H1 (cell line): ENCODE data around the gene PRKAB1. TPM values are rescaled to one million over a fixed set of nuclear protein-coding genes. Genes with fewer than 3 reads are reported as not detected.

ENCODE experiments used
- CTCF ChIA-PET: fragments of 300-600 bp; sonication (Branson Sonifier 250); formaldehyde crosslinking; loops from one replicate; lab custom pipeline; 2021; ENCODE audit not compliant: partially characterized antibody; lab: Charles Lee
- POLR2A ChIA-PET: fragments of 300-600 bp; sonication (Branson Sonifier 250); formaldehyde crosslinking; loops from one replicate; lab custom pipeline; 2021; ENCODE audit warnings: inconsistent platforms; ENCODE audit not compliant: partially characterized antibody; lab: Charles Lee
- DNase-seq, 2 experiments: peaks; one replicate each; pipeline versions ENCODE4 v3.0.0 to v3.0.0-alpha.2; 2010 to 2022; ENCODE audit warnings: low spot score in 2 of 2, low read depth in 1 of 2, mixed read lengths in 1 of 2
- FAIRE-seq: peaks from 2 replicates; lab custom pipeline; 2011; peaks lifted over from hg19 to GRCh38; lab: Jason Lieb, UNC
- H2AFZ ChIP-seq: 2 replicates; pipeline ENCODE4 v1.8.1; 2012; ENCODE audit warnings: low read length, inconsistent platforms
- H2AK5ac ChIP-seq: 2 replicates; pipeline ENCODE4 v1.6.1; 2013; ENCODE audit warnings: low read depth, low read length
- H2BK120ac ChIP-seq: replicated peaks from 2 replicates; pipeline ENCODE3; 2013; ENCODE audit warnings: low read depth, low read length, inconsistent platforms
- H2BK12ac ChIP-seq: 2 replicates; pipeline ENCODE4 v1.6.1; 2013; ENCODE audit warnings: low read depth, low read length
- H2BK15ac ChIP-seq: 2 replicates; pipeline ENCODE4 v1.6.1; 2013; ENCODE audit warnings: low read length
- H2BK20ac ChIP-seq: 2 replicates; pipeline ENCODE4 v1.6.1; 2013; ENCODE audit warnings: low read length
- H2BK5ac ChIP-seq: 2 replicates; pipeline ENCODE4 v1.6.1; 2013; ENCODE audit warnings: low read depth, low read length
- H3K14ac ChIP-seq: 2 replicates; pipeline ENCODE4 v1.6.1; 2013; ENCODE audit warnings: inconsistent platforms; ENCODE audit not compliant: insufficient read length
- H3K18ac ChIP-seq: 2 replicates; pipeline ENCODE4 v1.6.1; 2013; ENCODE audit warnings: low read length; ENCODE audit errors: extremely low read depth
- H3K23ac ChIP-seq: 2 replicates; pipeline ENCODE4 v1.6.1; 2013; ENCODE audit warnings: inconsistent platforms; ENCODE audit not compliant: insufficient read length
- H3K23me2 ChIP-seq: 2 replicates; pipeline ENCODE4 v1.6.1; 2013; ENCODE audit warnings: low read depth, low read length
- H3K27ac ChIP-seq: 2 replicates; pipeline ENCODE4 v1.6.1; 2011; ENCODE audit warnings: low read depth, low read length, inconsistent platforms
- H3K27me3 ChIP-seq, 4 experiments: replicated peaks in 1 of 4; 1 replicate in 1 of 4; 2 replicates in 3 of 4; pipeline versions ENCODE4 v1.6.1 to v1.8.1; 2011 to 2013; ENCODE audit warnings: low read length in 3 of 4, mild to moderate bottlenecking in 3 of 4, inconsistent platforms in 2 of 4, mixed read lengths in 2 of 4, moderate library complexity in 1 of 4; ENCODE audit not compliant: control insufficient read depth in 3 of 4, insufficient read depth in 3 of 4; ENCODE audit errors: extremely low read depth in 1 of 4
- H3K36me3 ChIP-seq, 4 experiments: 2 replicates each; pipeline versions ENCODE4 v1.6.1 to v1.8.1; 2011 to 2013; ENCODE audit warnings: mild to moderate bottlenecking in 4 of 4, low read length in 3 of 4, moderate library complexity in 2 of 4, control low read depth in 1 of 4, inconsistent platforms in 1 of 4; ENCODE audit not compliant: insufficient read depth in 4 of 4, control insufficient read depth in 2 of 4
- H3K4ac ChIP-seq: replicated peaks from 2 replicates; pipeline ENCODE3; 2013; ENCODE audit warnings: low read length, low read depth, mixed read lengths, inconsistent platforms; ENCODE audit not compliant: insufficient read length
- H3K4me1 ChIP-seq, 4 experiments: replicated peaks in 1 of 4; 1 replicate in 1 of 4; 2 replicates in 3 of 4; pipeline versions ENCODE4 v1.6.1 to v1.8.1; 2011 to 2013; ENCODE audit warnings: low read length in 3 of 4, inconsistent platforms in 2 of 4, mixed read lengths in 1 of 4; ENCODE audit not compliant: insufficient read depth in 4 of 4, control insufficient read depth in 3 of 4
- H3K4me2 ChIP-seq, 2 experiments: 2 replicates each; pipeline versions ENCODE4 v1.6.1 to v1.8.1; 2011 to 2013; ENCODE audit warnings: low read depth in 2 of 2, low read length in 2 of 2, control low read depth in 1 of 2, inconsistent platforms in 1 of 2, mild to moderate bottlenecking in 1 of 2; ENCODE audit not compliant: insufficient read depth in 1 of 2
- H3K4me3 ChIP-seq, 4 experiments: fragments of 200-600, 300-600 bp in 1 of 4; sonication (generic), shearing (Covaris generic), sonication (Bioruptor Twin) in 1 of 4; 2 replicates each; pipeline versions ENCODE4 v1.5.1 to v1.8.1; 2011 to 2016; ENCODE audit warnings: low read length in 4 of 4, low read depth in 3 of 4, control low read depth in 2 of 4, inconsistent platforms in 2 of 4, mild to moderate bottlenecking in 2 of 4, mixed read lengths in 1 of 4, moderate library complexity in 1 of 4; ENCODE audit not compliant: insufficient read depth in 2 of 4; ENCODE audit errors: extremely low read depth in 1 of 4
- H3K56ac ChIP-seq: replicated peaks from 2 replicates; pipeline ENCODE3; 2013; ENCODE audit warnings: low read depth, mild to moderate bottlenecking, mixed read lengths, low read length, inconsistent platforms; ENCODE audit not compliant: insufficient read length
- H3K79me1 ChIP-seq: 2 replicates; pipeline ENCODE4 v1.6.1; 2013; ENCODE audit warnings: low read depth, low read length, control low read depth
- H3K79me2 ChIP-seq, 2 experiments: 2 replicates each; pipeline versions ENCODE4 v1.6.1 to v1.8.1; 2012 to 2013; ENCODE audit warnings: low read length in 2 of 2, mild to moderate bottlenecking in 2 of 2, inconsistent platforms in 1 of 2; ENCODE audit not compliant: insufficient read depth in 2 of 2, control insufficient read depth in 1 of 2
- H3K9ac ChIP-seq, 4 experiments: replicated peaks in 1 of 4; 1 replicate in 1 of 4; 2 replicates in 3 of 4; pipeline versions ENCODE4 v1.6.1 to v1.8.1; 2011 to 2013; ENCODE audit warnings: low read depth in 3 of 4, low read length in 3 of 4, control low read depth in 2 of 4, mild to moderate bottlenecking in 2 of 4, moderate library complexity in 2 of 4, inconsistent platforms in 1 of 4; ENCODE audit errors: extremely low read depth in 1 of 4
- H3K9me3 ChIP-seq, 2 experiments: 2 replicates each; pipeline versions ENCODE4 v1.6.1 to v1.8.1; 2012 to 2013; ENCODE audit warnings: mild to moderate bottlenecking in 2 of 2, moderate library complexity in 2 of 2, control low read depth in 1 of 2, inconsistent platforms in 1 of 2, low read depth in 1 of 2, low read length in 1 of 2, mixed read lengths in 1 of 2; ENCODE audit not compliant: insufficient read depth in 2 of 2
- H4K20me1 ChIP-seq, 2 experiments: replicated peaks in 1 of 2; 2 replicates each; pipeline versions ENCODE3 to v1.8.1; 2011 to 2013; ENCODE audit warnings: inconsistent platforms in 2 of 2, low read length in 2 of 2, mild to moderate bottlenecking in 1 of 2; ENCODE audit not compliant: insufficient read depth in 2 of 2, control insufficient read depth in 1 of 2
- H4K5ac ChIP-seq: 2 replicates; pipeline ENCODE4 v1.6.1; 2013; ENCODE audit warnings: low read length, low read depth, mixed read lengths, inconsistent platforms; ENCODE audit not compliant: insufficient read length
- H4K8ac ChIP-seq: 2 replicates; pipeline ENCODE4 v1.8.0; 2013; ENCODE audit warnings: mild to moderate bottlenecking, moderate library complexity, low read length, inconsistent platforms; ENCODE audit not compliant: insufficient read depth; ENCODE audit errors: extremely low read depth
- H4K91ac ChIP-seq: replicated peaks from 2 replicates; pipeline ENCODE3; 2013; ENCODE audit warnings: low read length, mixed read lengths, inconsistent platforms; ENCODE audit not compliant: insufficient read length
- CTBP2 ChIP-seq: IDR thresholded peaks from 2 replicates; pipeline ENCODE4 v1.7.0; 2011; ENCODE audit warnings: borderline replicate concordance, mild to moderate bottlenecking, moderate library complexity, mixed read lengths, low read length; ENCODE audit not compliant: insufficient read depth, insufficient read length
- EZH2 ChIP-seq: fragments of 200-600 bp; sonication (generic); IDR thresholded peaks from 2 replicates; pipeline ENCODE4 v1.7.1; 2012; ENCODE audit warnings: low read depth, mild to moderate bottlenecking, moderate library complexity, low read length, inconsistent platforms; ENCODE audit not compliant: severe bottlenecking
- SIRT6 ChIP-seq: IDR thresholded peaks from one replicate; pipeline ENCODE4 v1.7.1; 2012; ENCODE audit warnings: low read length, inconsistent platforms
- SP1 ChIP-seq: IDR thresholded peaks from 2 replicates; pipeline ENCODE4 v1.6.1; 2011; ENCODE audit warnings: low read depth, low read length
- SUZ12 ChIP-seq: fragments of 200-600 bp; sonication (generic); IDR thresholded peaks from 2 replicates; pipeline ENCODE4 v1.6.1; 2012; ENCODE audit warnings: mild to moderate bottlenecking, inconsistent platforms, low read length, moderate library complexity, mixed read lengths
- WGBS, 2 experiments: shearing (Covaris generic) in 1 of 2; methylation state at CpG; one replicate each; pipeline versions ENCODE4 v1.1.6 to v1.1.7; 2013 to 2015; ENCODE audit warnings: low lambda C conversion rate in 2 of 2, mixed read lengths in 2 of 2, inconsistent platforms in 1 of 2, low coverage in 1 of 2, missing lambda C conversion rate in 1 of 2; ENCODE audit not compliant: insufficient replicate concordance in 2 of 2, insufficient coverage in 1 of 2, insufficient read length in 1 of 2; ENCODE audit errors: extremely low coverage in 1 of 2, missing lambda C conversion rate in 1 of 2; 5-methylcytosine and 5-hydroxymethylcytosine counted together
- polyA plus RNA-seq, 7 experiments: library from polyadenylated mRNA; depleted of rRNA in 3 of 7; stranded (reverse) in 5 of 7; unstranded in 2 of 7; fragments of >200 nt in 5 of 7; fragments of 200-250 nt in 2 of 7; gene quantifications; 1 replicate in 5 of 7; 2 replicates in 1 of 7; 4 replicates in 1 of 7; pipeline versions ENCODE4 v1.2.1 to v1.2.3, GENCODE V29; 2011 to 2013; ENCODE audit warnings: missing spikeins in 2 of 7, mixed read lengths in 2 of 7
- total RNA-seq: library from RNA; stranded (reverse); fragmentation: NEBNext Ultra II Directional; extraction: Animal tissue kit (Norgen Biotek cat#: 25700); gene quantifications from 2 replicates; pipeline ENCODE4 v1.2.1, GENCODE V29; 2021

The PRKAB1 gene
- total and polyA plus RNA-seq, 2 of the 8 experiments (the other 6 are each of a cell fraction or from before 2014, with no cell fraction given) = 24.0 to 32.1 TPM

- no peak for TF ChIP-seq SIRT6
- no peak for TF ChIP-seq EZH2
- no peak for TF ChIP-seq SP1
- TF ChIP-seq CTBP2 = no peak
- TF ChIP-seq SUZ12 = no peak
- TF ChIP-seq, all 59 proteins: peak for 0
- no peak overlapping the region for H4K8ac ChIP-seq
- FAIRE-seq = no peak
- H2BK20ac ChIP-seq = no peak overlapping the region
- H3K4me1 ChIP-seq = no peaks in the 10 kb centered on the region; a peak in 1 of 7 replicates
- H2AFZ ChIP-seq = no peak overlapping the region
- peaks cover 2% of the 10 kb centered on the region in 2 experiments for H4K20me1 ChIP-seq
- no peaks in the 10 kb centered on the region for H3K23me2 ChIP-seq
- CTCF ChIA-PET = no interaction called here
- H2BK5ac ChIP-seq = no peak overlapping the region
- H3K27me3 ChIP-seq = no peaks in the 10 kb centered on the region
- no peak overlapping the region for H2AK5ac ChIP-seq
- no peaks in the 10 kb centered on the region; a peak in 1 of 4 replicates for H3K9me3 ChIP-seq
- H4K5ac ChIP-seq = no peak overlapping the region
- H3K14ac ChIP-seq = no peak overlapping the region
- no peak overlapping the region for H2BK15ac ChIP-seq
- DNase-seq = no peak
- no peak overlapping the region for H2BK120ac ChIP-seq
- 92% methylated on average over 1 of the region's 1 CpG; no CpG with 5 or more reads in 1 of the 2 experiments for WGBS, 2 experiments
- H3K9ac ChIP-seq = no peak overlapping the region
- no peaks in the 10 kb centered on the region for H3K79me2 ChIP-seq
- no peak overlapping the region for H2BK12ac ChIP-seq
- H3K23ac ChIP-seq = no peak overlapping the region
- H3K36me3 ChIP-seq = peaks cover 2 to 21% (median 15%) of the 10 kb centered on the region in 4 experiments; a peak in 6 of 8 replicates
- no peak overlapping the region for H3K4ac ChIP-seq
- no peak overlapping the region for H3K4me3 ChIP-seq
- no peak overlapping the region for H3K56ac ChIP-seq
- POLR2A ChIA-PET = no interaction called here
- H4K91ac ChIP-seq = no peak overlapping the region
- H3K27ac ChIP-seq = no peak overlapping the region
- H3K79me1 ChIP-seq = no peaks in the 10 kb centered on the region
- no peak overlapping the region for H3K4me2 ChIP-seq
- H3K18ac ChIP-seq = no peak overlapping the region
These were observed 25.6 kb downstream of the PRKAB1 start for GRCh38 chr12:119693511-119693910.
